Activated CD4-positive, alpha-beta memory T cell treated with anti-CD3 and anti-CD28 coated beads for 36 hours (primary cell): ENCODE results near the gene CLDN24. TPM values are rescaled to one million over a fixed set of nuclear protein-coding genes. Genes with fewer than 3 reads are reported as not detected.

Experiments used
- CTCF ChIA-PET: fragments of 350-600 bp; sonication (Branson Sonifier 250); formaldehyde crosslinking; loops from one replicate; lab custom pipeline; 2021; ENCODE audit warnings: antibody characterized with exemption, inconsistent platforms; lab: Charles Lee
- POLR2A ChIA-PET: fragments of 350-600 bp; sonication (Branson Sonifier 250); formaldehyde crosslinking; loops from one replicate; lab custom pipeline; 2021; ENCODE audit warnings: antibody characterized with exemption; lab: Charles Lee
- DNase-seq: peaks from one replicate; pipeline ENCODE4 v3.0.0-alpha.2; 2020
- H3K27ac Mint-ChIP-seq: one replicate; pipeline ENCODE4 v1.8.0; 2021; ENCODE audit warnings: mixed read lengths
- H3K27me3 Mint-ChIP-seq: one replicate; pipeline ENCODE4 v1.8.0; 2021; ENCODE audit warnings: mixed read lengths
- H3K36me3 Mint-ChIP-seq: one replicate; pipeline ENCODE4 v1.8.0; 2021; ENCODE audit warnings: mixed read lengths
- H3K4me1 Mint-ChIP-seq: one replicate; pipeline ENCODE4 v1.8.0; 2021; ENCODE audit warnings: low read depth, mixed read lengths
- H3K4me3 Mint-ChIP-seq: one replicate; pipeline ENCODE4 v1.8.0; 2021; ENCODE audit warnings: mild to moderate bottlenecking, mixed read lengths
- H3K9me3 Mint-ChIP-seq: one replicate; pipeline ENCODE4 v1.8.0; 2021; ENCODE audit warnings: mixed read lengths
- intact Hi-C: fragments of 100-400 bp; cut with micrococcal nuclease; formaldehyde crosslinking; loops from one replicate; pipeline ENCODE4 v1.15.1; 2023
- total RNA-seq, 2 experiments: library from RNA; stranded (reverse); gene quantifications; one replicate each; pipeline ENCODE4 v1.2.3, GENCODE V29; 2021

CLDN24 gene
- total RNA-seq, 2 experiments from 2014 or later = not detected

- no peak for DNase-seq
Measured at GRCh38 chr4:183287309-183287659, 34.9 kb downstream of the CLDN24 start.

GRCh38 chr4:183286590-183287308 is 35.5 kb downstream of the CLDN24 start:
- no peaks in the 10 kb centered on the region for H3K9me3 Mint-ChIP-seq
- no peaks in the 10 kb centered on the region for H3K4me1 Mint-ChIP-seq
- intact Hi-C loops = no loop called here
- no peak overlapping the region for H3K27ac Mint-ChIP-seq
- DNase-seq = no peak
- no peak overlapping the region for H3K4me3 Mint-ChIP-seq
- CTCF ChIA-PET = interaction anchor here (0.6 kb wide), 1 partner anchor 748 kb away, joined by 3 read pairs; no protein-coding TSS in a partner anchor
- POLR2A ChIA-PET = no interaction called here
- H3K27me3 Mint-ChIP-seq = no peaks in the 10 kb centered on the region
- H3K36me3 Mint-ChIP-seq = peaks cover 4% of the 10 kb centered on the region

More at GRCh38 chr4:183287309-183287659, 34.9 kb downstream of the CLDN24 start:
- H3K9me3 Mint-ChIP-seq = no peaks in the 10 kb centered on the region
- ChIA-PET CTCF (no interaction called here), POLR2A (no interaction called here)
- intact Hi-C loops = no loop called here
- no peaks in the 10 kb centered on the region for H3K4me1 Mint-ChIP-seq
- H3K27me3 Mint-ChIP-seq = no peaks in the 10 kb centered on the region
- H3K27ac Mint-ChIP-seq = no peak overlapping the region
- H3K4me3 Mint-ChIP-seq = no peak overlapping the region
- H3K36me3 Mint-ChIP-seq = peaks cover 4% of the 10 kb centered on the region

GRCh38 chr4:183285886-183286285 is 36.3 kb downstream of the CLDN24 start:
- POLR2A ChIA-PET = no interaction called here
- intact Hi-C loops = no loop called here
- no peaks in the 10 kb centered on the region for H3K27me3 Mint-ChIP-seq
- peaks cover 4% of the 10 kb centered on the region for H3K36me3 Mint-ChIP-seq
- H3K27ac Mint-ChIP-seq = no peak overlapping the region
- no peaks in the 10 kb centered on the region for H3K4me1 Mint-ChIP-seq
- H3K9me3 Mint-ChIP-seq = no peaks in the 10 kb centered on the region
- DNase-seq = no peak
- CTCF ChIA-PET = no interaction called here
- H3K4me3 Mint-ChIP-seq = no peak overlapping the region

GRCh38 chr4:183284965-183285364 is 37.3 kb downstream of the CLDN24 start:
- no peaks in the 10 kb centered on the region for H3K9me3 Mint-ChIP-seq
- CTCF ChIA-PET = no interaction called here
- intact Hi-C loops = no loop called here
- no peak for DNase-seq
- no peak overlapping the region for H3K27ac Mint-ChIP-seq
- POLR2A ChIA-PET = no interaction called here
- peaks cover 4% of the 10 kb centered on the region for H3K36me3 Mint-ChIP-seq
- H3K4me3 Mint-ChIP-seq = no peak overlapping the region
- H3K27me3 Mint-ChIP-seq = no peaks in the 10 kb centered on the region
- H3K4me1 Mint-ChIP-seq = no peaks in the 10 kb centered on the region

- peaks cover 4% of the 10 kb centered on the region for H3K36me3 Mint-ChIP-seq
- CTCF ChIA-PET = no interaction called here
- no peak overlapping the region for H3K27ac Mint-ChIP-seq
- H3K9me3 Mint-ChIP-seq = no peaks in the 10 kb centered on the region
- H3K4me3 Mint-ChIP-seq = no peak overlapping the region
- H3K4me1 Mint-ChIP-seq = no peaks in the 10 kb centered on the region
- H3K27me3 Mint-ChIP-seq = no peaks in the 10 kb centered on the region
- no peak for DNase-seq
- POLR2A ChIA-PET = no interaction called here
- intact Hi-C loops = no loop called here
Measured at GRCh38 chr4:183284258-183284785, 37.9 kb downstream of the CLDN24 start.

GRCh38 chr4:183276106-183276505 is 46.1 kb downstream of the CLDN24 start:
- no peak overlapping the region for H3K4me3 Mint-ChIP-seq
- peaks cover 24% of the 10 kb centered on the region for H3K9me3 Mint-ChIP-seq
- ChIA-PET CTCF (no interaction called here), POLR2A (no interaction called here)
- intact Hi-C loops = no loop called here
- no peak overlapping the region for H3K27ac Mint-ChIP-seq
- DNase-seq = no peak
- no peaks in the 10 kb centered on the region for H3K4me1 Mint-ChIP-seq
- peaks cover 20% of the 10 kb centered on the region for H3K36me3 Mint-ChIP-seq
- H3K27me3 Mint-ChIP-seq = no peaks in the 10 kb centered on the region

- ChIA-PET CTCF (interaction anchor here (2.9 kb wide), 1 partner anchor 10 kb away, joined by 15 read pairs; no protein-coding TSS in a partner anchor), POLR2A (no interaction called here)
- no peaks in the 10 kb centered on the region for H3K4me1 Mint-ChIP-seq
- intact Hi-C loops = no loop called here
- no peaks in the 10 kb centered on the region for H3K27me3 Mint-ChIP-seq
- peaks cover 24% of the 10 kb centered on the region for H3K9me3 Mint-ChIP-seq
- no peak overlapping the region for H3K27ac Mint-ChIP-seq
- no peak overlapping the region for H3K4me3 Mint-ChIP-seq
- peaks cover 20% of the 10 kb centered on the region for H3K36me3 Mint-ChIP-seq
- DNase-seq = no peak
Measured at GRCh38 chr4:183272384-183272783, 49.8 kb downstream of the CLDN24 start.

Other genes with a start within 250 kb of the CLDN24 start
- gene WWC2, start 223.2 kb downstream of the CLDN24 start, total RNA-seq = 1 to 10 TPM; 3.6 to 5.4 TPM
- not detected for gene CLDN22, start 2.1 kb downstream of the CLDN24 start, total RNA-seq
- gene CDKN2AIP, start 122.2 kb upstream of the CLDN24 start, total RNA-seq = 10 to 100 TPM; 23.0 to 23.7 TPM
- gene ING2, start 182.6 kb upstream of the CLDN24 start, total RNA-seq = 10 to 100 TPM; 11.9 to 15.3 TPM